ENCODE data around the gene TLE5.
"Not testable (repeated sequence)": the region's sequence is repeated elsewhere in the genome, so short reads cannot be mapped to it uniquely, and the experiment has no call there.

The TLE5 gene

GRCh38 chr19:3096267-3096901 lies 34.1 kb upstream of the TLE5 start:
- no peak for DNase-seq

- DNase-seq, result peak; percentile 68
These were observed 33.3 kb upstream of the TLE5 start for GRCh38 chr19:3095441-3096191.

- peak; percentile 34 for DNase-seq
These were observed 32.5 kb upstream of the TLE5 start for GRCh38 chr19:3094601-3095440.

- not testable (repeated sequence) for DNase-seq
These were observed 27.1 kb upstream of the TLE5 start for GRCh38 chr19:3089299-3089855.

- no peak for DNase-seq
These were observed 25.5 kb upstream of the TLE5 start for GRCh38 chr19:3087769-3088168.

- no peak for DNase-seq
These were observed 22.6 kb upstream of the TLE5 start for GRCh38 chr19:3084943-3085342.

GRCh38 chr19:3083964-3084363 lies 21.7 kb upstream of the TLE5 start:
- no peak for DNase-seq

- no peak for DNase-seq
These were observed 20.0 kb upstream of the TLE5 start for GRCh38 chr19:3082331-3082730.

- no peak for DNase-seq
These were observed 18.0 kb upstream of the TLE5 start for GRCh38 chr19:3080286-3080685.

GRCh38 chr19:3079578-3079977 lies 17.3 kb upstream of the TLE5 start:
- DNase-seq, result no peak

GRCh38 chr19:3075605-3076431 lies 13.5 kb upstream of the TLE5 start:
- peak; percentile 81 for DNase-seq

- DNase-seq, result no peak
These were observed 11.8 kb upstream of the TLE5 start for GRCh38 chr19:3073931-3074595.

GRCh38 chr19:3073159-3073563 lies 10.9 kb upstream of the TLE5 start:
- DNase-seq, result no peak

GRCh38 chr19:3071768-3072167 lies 9.5 kb upstream of the TLE5 start:
- DNase-seq, result no peak

- no peak for DNase-seq
These were observed 5.8 kb upstream of the TLE5 start for GRCh38 chr19:3068071-3068470.

GRCh38 chr19:3067563-3067962 lies 5.3 kb upstream of the TLE5 start:
- no peak for DNase-seq

- no peak for DNase-seq
These were observed 4.3 kb upstream of the TLE5 start for GRCh38 chr19:3066482-3067049.

GRCh38 chr19:3065675-3066357 lies 3.5 kb upstream of the TLE5 start:
- no peak for DNase-seq

GRCh38 chr19:3064011-3064330 lies 1.7 kb upstream of the TLE5 start:
- no peak for DNase-seq

GRCh38 chr19:3061182-3062161 lies 823 bp downstream of the TLE5 start:
- peak; percentile 81 for DNase-seq
